OCI-LY7 (cell line): ENCODE results near the gene PLCB1.

Source experiments
- CTCF ChIP-seq: fragments of 200-600 bp; sonication (generic); conservative IDR thresholded peaks from 2 replicates; pipeline ENCODE4 v1.5.1; 2014; ENCODE audit warnings: mild to moderate bottlenecking, antibody characterized with exemption, low read length, moderate library complexity, mixed read lengths
- EZH2phosphoT487 ChIP-seq: fragments of 200-600 bp; sonication (generic); IDR thresholded peaks from 2 replicates; pipeline ENCODE4 v1.6.1; 2018; ENCODE audit warnings: low read depth, borderline replicate concordance, mild to moderate bottlenecking, mixed run types, antibody characterized with exemption, low read length, moderate library complexity, mixed read lengths

- TF ChIP-seq CTCF (no peak), EZH2phosphoT487 (no peak)
Observed at GRCh38 chr20:8764344-8764962, 632.4 kb downstream of the PLCB1 start.
